T-helper 17 cell (primary cell): ENCODE measurements around the gene WNT9B. TPM values are rescaled to one million over a fixed set of nuclear protein-coding genes. Genes with fewer than 3 reads are reported as not detected.

ENCODE experiments used
- ATAC-seq: fragments of 150-1000 bp; cut with Tn5 transposase; 2 replicates; pipeline ENCODE4 v1.10.0; 2021; ENCODE audit warnings: mild to moderate bottlenecking, moderate library complexity
- DNase-seq, 3 donors: peaks; one replicate each; pipeline versions ENCODE4 v3.0.0 to v3.0.0-alpha.2; 2020 to 2021
- H3K9me3 ChIP-seq: one replicate; pipeline ENCODE4 v1.7.0; 2013; ENCODE audit warnings: low read length, mild to moderate bottlenecking; ENCODE audit not compliant: control insufficient read depth, poor library complexity, severe bottlenecking
- H3K27ac Mint-ChIP-seq: one replicate; pipeline ENCODE4 v1.8.0; 2022; ENCODE audit warnings: mild to moderate bottlenecking, moderate library complexity, mixed read lengths
- H3K27me3 Mint-ChIP-seq: one replicate; pipeline ENCODE4 v1.8.0; 2022; ENCODE audit warnings: mixed read lengths
- H3K36me3 Mint-ChIP-seq: one replicate; pipeline ENCODE4 v1.8.0; 2022; ENCODE audit warnings: low read depth, mixed read lengths
- H3K4me1 Mint-ChIP-seq: one replicate; pipeline ENCODE4 v1.8.0; 2022; ENCODE audit warnings: mild to moderate bottlenecking, mixed read lengths
- H3K4me3 Mint-ChIP-seq: one replicate; pipeline ENCODE4 v1.8.0; 2022; ENCODE audit warnings: mild to moderate bottlenecking, moderate library complexity, mixed read lengths
- total RNA-seq, 4 donors: library from RNA in 2 of 4; stranded (reverse) in 2 of 4; gene quantifications; one replicate each; pipeline ENCODE4 v1.2.3 and lab custom pipeline; 2022 to 2026

Gene WNT9B
- total RNA-seq, 2 donors from 2014 or later: not detected

DNA sequence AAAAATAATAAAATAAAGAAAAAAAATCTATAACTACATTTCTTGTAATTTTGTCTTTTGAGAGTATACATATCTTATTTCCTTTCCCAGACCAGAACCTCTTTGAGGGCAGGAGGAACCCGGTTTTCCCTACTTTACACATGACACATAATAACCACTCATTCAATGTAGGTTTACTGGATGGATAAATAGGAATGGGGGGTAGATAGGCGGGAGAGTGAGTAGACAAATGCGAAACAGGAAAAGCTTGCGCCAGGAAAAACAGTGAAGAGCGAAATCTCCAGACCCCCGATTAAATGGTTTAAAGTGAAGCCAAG is 71.1 kb downstream of the WNT9B start:
- H3K36me3 Mint-ChIP-seq: no peaks in the 10 kb centered on the region
- DNase-seq (no peak), ATAC-seq (peak; percentile 8)
- H3K27ac Mint-ChIP-seq: peak overlapping the region; percentile 97
- H3K27me3 Mint-ChIP-seq: no peaks in the 10 kb centered on the region
- no peaks in the 10 kb centered on the region for H3K9me3 ChIP-seq
- peaks cover 39% of the 10 kb centered on the region for H3K4me1 Mint-ChIP-seq
- H3K4me3 Mint-ChIP-seq: peak overlapping the region; percentile 95

DNA sequence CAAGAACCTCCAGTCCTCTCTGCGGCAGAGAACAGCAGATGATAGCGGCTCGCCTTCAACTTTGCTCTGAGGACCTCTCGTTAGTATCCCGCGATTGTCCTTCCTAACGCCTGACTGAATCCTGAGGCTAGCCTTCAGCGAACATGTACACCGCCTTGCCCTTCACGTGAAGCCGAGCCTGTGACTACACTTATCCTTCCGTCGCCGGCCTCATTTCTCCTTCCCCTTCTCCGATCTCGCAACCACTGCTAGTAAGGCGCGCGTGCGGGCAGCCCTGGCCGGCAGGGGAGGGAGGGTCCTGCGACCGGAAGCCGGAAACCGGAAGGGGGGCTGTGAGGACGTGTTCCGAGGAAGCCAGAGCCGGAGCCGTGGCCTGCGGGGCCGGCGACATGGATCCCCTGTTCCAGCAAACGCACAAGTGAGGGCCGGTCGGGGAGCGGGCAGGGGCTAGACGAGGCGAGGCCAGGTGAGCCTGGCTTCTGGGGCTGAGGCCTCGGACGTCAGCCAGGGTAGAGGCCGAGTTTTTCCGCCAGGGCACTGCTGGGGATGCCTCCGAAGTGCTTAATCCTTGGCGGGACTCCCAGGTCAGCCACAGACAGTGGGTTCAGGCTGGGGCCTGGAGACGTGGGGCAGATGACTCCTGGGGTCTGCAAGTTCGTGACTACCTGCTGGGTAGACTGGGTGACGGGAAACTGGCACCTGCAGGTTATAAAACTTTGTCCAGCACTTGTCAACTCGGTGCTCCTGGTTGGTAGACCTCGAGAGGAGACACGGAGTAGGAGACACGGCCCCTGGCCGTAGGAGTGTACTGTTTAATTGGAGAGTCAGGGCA is 71.6 kb downstream of the WNT9B start, which contains the start of gene GOSR2:
TSS of gene GOSR2 (plus strand) at position 357 of the 832 bp plus-strand sequence. CDS start at position 390, 33 bp downstream.
- Mint-ChIP-seq H3K27me3 (no peaks in the 10 kb centered on the region), H3K36me3 (no peaks in the 10 kb centered on the region), H3K4me3 (peak within 1 kb of the TSS; percentile 95), H3K27ac (peak within 1 kb of the TSS; percentile 97), H3K4me1 (peaks cover 45% of the 10 kb centered on the region)
- H3K9me3 ChIP-seq: no peaks in the 10 kb centered on the region
- ATAC-seq: peak; percentile 93
- DNase-seq: peak; percentile 63 to 80 (median 64)

DNA sequence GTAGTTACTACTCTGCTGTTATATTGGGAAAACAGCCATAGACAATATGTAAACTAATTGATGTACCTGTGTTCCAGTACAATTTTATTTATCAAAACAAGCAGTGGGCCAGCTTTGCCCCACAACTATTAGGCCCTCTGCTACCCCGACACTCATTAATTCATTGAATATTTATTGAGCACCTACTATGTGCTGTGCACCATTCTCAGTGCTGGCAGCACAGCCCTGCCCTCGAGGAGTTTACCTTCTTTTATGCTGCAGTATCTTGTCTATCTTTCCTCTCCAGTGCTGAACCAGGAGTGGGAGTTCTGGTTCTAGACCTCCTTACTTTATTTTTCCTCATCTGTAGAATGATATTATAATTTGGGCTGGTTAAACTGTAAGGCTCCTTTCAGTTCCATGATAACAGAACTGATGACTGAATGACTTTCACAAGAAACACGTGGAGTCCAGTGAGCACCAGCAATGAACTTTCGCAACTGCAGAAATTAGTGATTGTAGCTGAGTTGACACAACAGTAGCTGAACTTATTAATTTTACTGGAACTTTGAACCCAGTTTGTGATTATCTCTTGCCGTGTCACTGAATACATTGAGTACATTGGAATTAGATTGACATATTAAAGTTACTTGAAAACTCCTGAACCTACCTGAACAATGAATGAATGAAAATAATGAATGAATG is 73.9 kb downstream of the WNT9B start:
- DNase-seq (no peak), ATAC-seq (no peak)
- Mint-ChIP-seq H3K4me1 (peaks cover 49% of the 10 kb centered on the region), H3K36me3 (no peaks in the 10 kb centered on the region), H3K27ac (no peak overlapping the region), H3K27me3 (no peaks in the 10 kb centered on the region), H3K4me3 (peak overlapping the region; percentile 41)
- H3K9me3 ChIP-seq: no peaks in the 10 kb centered on the region

DNA sequence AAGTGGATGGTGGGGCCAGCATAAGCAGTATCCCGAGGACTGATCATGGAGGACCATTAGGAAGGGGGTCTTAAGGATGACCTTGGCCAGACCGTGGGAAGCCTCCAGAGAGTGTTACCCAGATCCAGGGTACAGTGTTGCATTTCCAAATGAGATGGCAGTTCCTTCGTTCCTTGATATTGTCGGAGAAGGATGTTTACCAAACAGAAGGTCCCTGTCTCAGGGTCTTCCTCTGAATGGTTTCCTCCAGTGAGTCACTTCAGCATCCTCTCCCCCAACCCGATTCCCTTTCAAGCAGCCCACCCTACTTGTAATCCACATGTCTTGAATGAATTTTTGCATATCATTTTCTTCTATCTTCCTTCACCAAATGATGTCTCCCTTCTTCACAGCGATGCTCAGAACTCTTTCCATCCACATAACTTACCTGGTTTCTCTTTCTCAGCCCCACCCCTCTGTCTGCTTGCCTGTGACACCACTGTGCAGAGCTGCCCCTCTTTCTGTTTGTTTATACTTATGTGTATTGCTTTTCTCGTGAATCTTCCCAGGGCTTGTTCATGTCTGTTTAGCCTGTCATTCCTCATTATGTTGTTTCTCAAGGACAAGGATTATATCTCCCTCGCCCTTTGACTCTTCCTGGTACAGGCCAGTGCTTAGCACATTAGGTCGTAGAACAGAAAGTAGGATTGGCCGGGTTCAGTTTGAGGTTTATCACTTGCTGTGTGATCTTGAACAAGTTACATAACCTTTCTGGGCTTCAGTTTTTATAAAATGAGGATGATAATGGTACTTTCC is 77.3 kb downstream of the WNT9B start:
- no peak overlapping the region for H3K4me3 Mint-ChIP-seq
- DNase-seq: no peak
- H3K36me3 Mint-ChIP-seq: no peaks in the 10 kb centered on the region
- H3K27ac Mint-ChIP-seq: peak overlapping the region; percentile 35
- H3K4me1 Mint-ChIP-seq: peaks cover 39% of the 10 kb centered on the region
- no peaks in the 10 kb centered on the region for H3K27me3 Mint-ChIP-seq
- no peak for ATAC-seq
- no peaks in the 10 kb centered on the region for H3K9me3 ChIP-seq

DNA sequence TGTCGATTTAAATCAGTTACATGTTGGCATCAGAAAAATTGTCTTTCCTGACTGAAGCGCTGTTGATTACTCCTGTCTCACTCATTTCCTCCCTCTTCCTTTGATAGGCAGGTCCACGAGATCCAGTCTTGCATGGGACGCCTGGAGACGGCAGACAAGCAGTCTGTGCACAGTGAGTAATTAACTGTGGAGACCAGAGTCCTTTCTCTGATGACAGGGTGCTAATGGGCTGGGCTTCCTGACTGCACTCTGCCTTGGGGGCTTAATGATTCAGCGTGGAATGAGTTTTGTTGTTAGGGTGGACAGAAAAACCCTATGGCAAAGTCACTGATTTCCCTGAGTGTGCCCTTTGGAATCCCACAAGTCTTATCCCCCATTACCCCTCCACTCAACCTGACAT is 78.0 kb downstream of the WNT9B start:
- H3K9me3 ChIP-seq: no peaks in the 10 kb centered on the region
- Mint-ChIP-seq H3K36me3 (no peaks in the 10 kb centered on the region), H3K4me1 (peaks cover 32% of the 10 kb centered on the region), H3K27me3 (no peaks in the 10 kb centered on the region), H3K27ac (no peak overlapping the region), H3K4me3 (no peak overlapping the region)
- ATAC-seq: no peak
- DNase-seq: no peak

DNA sequence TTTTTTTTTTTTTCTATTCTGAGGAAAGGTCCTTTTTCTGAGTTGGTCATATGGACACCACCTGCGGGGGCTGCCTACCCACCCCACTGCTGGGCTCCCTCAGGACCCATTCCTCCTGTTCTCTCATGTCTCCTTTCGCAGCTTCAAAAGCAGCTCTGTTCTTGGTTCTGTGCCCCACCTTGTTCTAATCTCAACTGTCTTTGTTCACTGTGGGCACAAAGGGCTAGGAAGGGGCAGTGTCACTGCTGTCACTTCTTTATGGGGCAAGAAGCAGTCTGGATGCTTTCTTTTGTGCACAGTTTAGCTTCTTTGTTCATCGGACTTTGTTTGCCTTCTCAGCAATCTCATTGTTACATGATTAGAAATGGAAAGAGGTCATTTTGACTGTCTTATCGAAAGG is 78.7 kb downstream of the WNT9B start:
- Mint-ChIP-seq H3K4me1 (peaks cover 28% of the 10 kb centered on the region), H3K36me3 (no peaks in the 10 kb centered on the region), H3K27me3 (no peaks in the 10 kb centered on the region), H3K4me3 (no peak overlapping the region), H3K27ac (no peak overlapping the region)
- ATAC-seq (no peak), DNase-seq (no peak)
- no peaks in the 10 kb centered on the region for H3K9me3 ChIP-seq

DNA sequence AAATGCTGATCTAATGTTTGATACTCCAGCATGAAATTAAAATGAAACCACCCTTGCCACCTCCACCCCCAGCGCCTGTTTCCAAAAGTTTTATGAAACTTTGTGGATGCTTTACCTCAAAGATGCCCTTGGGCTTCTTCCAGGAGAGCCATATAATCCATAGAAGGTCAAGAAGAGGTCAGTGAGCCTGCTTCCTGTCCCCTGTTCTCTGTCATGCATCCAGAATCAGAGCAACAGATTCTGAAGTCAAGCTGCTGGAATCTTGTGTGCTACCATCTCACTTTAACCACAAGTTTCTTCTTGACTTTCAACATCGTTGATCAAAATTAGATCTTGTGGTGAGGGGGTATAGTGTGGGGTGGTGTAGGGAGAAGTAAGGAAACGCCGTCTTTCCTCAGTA is 80.2 kb downstream of the WNT9B start:
- Mint-ChIP-seq H3K27me3 (no peaks in the 10 kb centered on the region), H3K4me3 (no peak overlapping the region), H3K27ac (no peak overlapping the region), H3K36me3 (no peaks in the 10 kb centered on the region), H3K4me1 (peaks cover 19% of the 10 kb centered on the region)
- DNase-seq (no peak), ATAC-seq (no peak)
- H3K9me3 ChIP-seq: no peaks in the 10 kb centered on the region

DNA sequence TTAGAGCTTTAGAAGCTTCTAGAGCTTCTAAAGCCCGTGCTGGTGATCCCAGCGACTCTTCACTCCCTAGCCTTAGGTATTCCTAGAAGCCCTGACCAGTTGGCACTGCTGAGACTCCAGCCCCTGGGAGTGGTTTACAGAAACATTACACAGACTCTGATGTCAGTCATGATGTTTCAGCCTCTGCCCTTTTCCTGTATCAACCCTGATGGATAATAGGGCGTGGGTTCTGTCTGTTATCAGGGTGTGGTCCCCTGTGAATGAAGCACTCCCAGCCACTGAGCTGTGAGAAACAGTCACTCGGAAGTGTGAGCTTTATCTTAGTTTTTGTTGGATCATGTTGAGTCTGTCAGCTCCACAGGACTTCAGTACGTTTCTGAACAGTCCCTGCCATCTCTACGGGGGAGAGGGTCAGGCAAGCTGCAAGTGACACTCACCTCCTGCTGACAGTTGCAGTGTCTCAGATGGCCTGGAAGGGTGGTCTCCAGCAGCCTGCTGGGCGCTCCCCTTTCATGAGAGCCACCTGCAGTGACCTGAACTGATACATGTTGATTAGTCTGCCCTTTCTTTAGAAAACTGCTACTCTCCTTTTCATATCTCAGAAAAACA is 84.4 kb downstream of the WNT9B start:
- H3K4me3 Mint-ChIP-seq: no peak overlapping the region
- no peak for ATAC-seq
- no peak for DNase-seq
- no peaks in the 10 kb centered on the region for H3K27me3 Mint-ChIP-seq
- no peak overlapping the region for H3K27ac Mint-ChIP-seq
- peaks cover 2% of the 10 kb centered on the region for H3K36me3 Mint-ChIP-seq
- peaks cover 4% of the 10 kb centered on the region for H3K4me1 Mint-ChIP-seq
- H3K9me3 ChIP-seq: no peaks in the 10 kb centered on the region

Other genes with a start within 250 kb of the WNT9B start
- gene WNT3, start 32.9 kb upstream of the WNT9B start, total RNA-seq: not detected
- 10 to 100 TPM; 54.5 to 57.9 TPM for gene GOSR2, start 71.6 kb downstream of the WNT9B start, total RNA-seq
- not detected for gene RPRML, start 127.7 kb downstream of the WNT9B start, total RNA-seq